ENCODE measurements around the gene JPT2. TPM values are rescaled to one million over a fixed set of nuclear protein-coding genes. Genes with fewer than 3 reads are reported as not detected.

The JPT2 gene
- total and polyA plus RNA-seq, 2 experiments from 2014 or later: 43.8 to 139 TPM

- H3K4me1 Mint-ChIP-seq: no peaks in the 10 kb centered on the region
- DNase-seq (ENCODE audit: low spot score) (no peak), ATAC-seq (no peak)
- H4K20me1 ChIP-seq (replicated peaks; ENCODE audit: insufficient read depth): no peaks in the 10 kb centered on the region
- H3K79me2 ChIP-seq (replicated peaks; ENCODE audit: insufficient read depth): no peaks in the 10 kb centered on the region
- no peak overlapping the region for H3K4me3 Mint-ChIP-seq
- no peak overlapping the region for H3K27ac ChIP-seq (ENCODE audit: low read depth)
- no peak overlapping the region for H2AFZ ChIP-seq
- H3K9me2 ChIP-seq (ENCODE audit: insufficient read depth): no peaks in the 10 kb centered on the region
- no peaks in the 10 kb centered on the region for H3K4me1 ChIP-seq (ENCODE audit: insufficient read depth)
- no peaks in the 10 kb centered on the region for H3K27me3 ChIP-seq (ENCODE audit: insufficient read depth)
- no peak overlapping the region for H3K4me2 ChIP-seq
- peaks cover 87% of the 10 kb centered on the region for H3K36me3 Mint-ChIP-seq (ENCODE audit: low read depth)
- peaks cover 14% of the 10 kb centered on the region for H3K27me3 Mint-ChIP-seq (ENCODE audit: insufficient read depth, low read depth, poor library complexity)
- H3K27ac Mint-ChIP-seq: no peak overlapping the region
- H3K9me3 Mint-ChIP-seq: no peaks in the 10 kb centered on the region; the same call in 2 of the 3 replicates
- no peak overlapping the region for H3K4me3 ChIP-seq
- TF ChIP-seq EZH2 (IDR thresholded peaks at IDR 0.05; ENCODE audit: low read depth, unreplicated experiment): no peak
- TF ChIP-seq ZNF462 (CRISPR knock-in tag; IDR thresholded peaks at IDR 0.05): no peak
- no peak for TF ChIP-seq ZNF331 (CRISPR knock-in tag; IDR thresholded peaks at IDR 0.05; ENCODE audit: low read depth)
- no peak for TF ChIP-seq STAT1 (IDR thresholded peaks at IDR 0.05; ENCODE audit: unreplicated experiment)
- TF ChIP-seq NANOG (IDR thresholded peaks at IDR 0.05; ENCODE audit: borderline replicate concordance): no peak
- no peak for TF ChIP-seq EZH2phosphoT487 (IDR thresholded peaks at IDR 0.05; ENCODE audit: unreplicated experiment)
- H3F3A ChIP-seq (replicated peaks; ENCODE audit: low read depth): no peaks in the 10 kb centered on the region
- no peaks in the 10 kb centered on the region; the same call in 1 of the 2 replicates for H3K36me3 ChIP-seq (ENCODE audit: insufficient read depth)
These were observed 7.2 kb upstream of the JPT2 start for GRCh38 chr16:1670866-1671265.
